ENCODE results near the gene FAM174B.

Gene FAM174B

GRCh38 chr15:92655178-92655995, at the start of gene FAM174B:
Gene FAM174B, minus strand, starts transcription at chr15:92655775.
- Histone ChIP-seq H3F3A (ENCODE audit: insufficient read depth, low read length) (peaks cover 7% of the 10 kb centered on the region; the same call in 1 of the 2 replicates), H3K27me3 (replicated peaks; ENCODE audit: insufficient read depth, low read length) (no peaks in the 10 kb centered on the region), H3K9me2 (replicated peaks; ENCODE audit: insufficient read depth, low read length) (no peaks in the 10 kb centered on the region), H3K9ac (ENCODE audit: low read length) (peak within 1 kb of the TSS; percentile 68), H3K36me3 (replicated peaks; ENCODE audit: insufficient read depth, low read length) (0 out of 2 replicates have a peak, but pooled peaks cover 9% of the 10 kb centered on the region), H3K27ac (ENCODE audit: low read length) (peak within 1 kb of the TSS; percentile 48; the same call in 1 of the 2 replicates), H3K9me3 (replicated peaks; ENCODE audit: insufficient read depth, low read length) (no peaks in the 10 kb centered on the region), H3K79me2 (ENCODE audit: low read length) (peaks cover 48% of the 10 kb centered on the region), H4K20me1 (ENCODE audit: insufficient read depth, low read length) (no peaks in the 10 kb centered on the region), H3K4me2 (ENCODE audit: low read depth, low read length) (peak within 1 kb of the TSS; percentile 75), H2AFZ (ENCODE audit: low read length) (peak within 1 kb of the TSS; percentile 70), H3K4me1 (ENCODE audit: low read length) (peaks cover 18% of the 10 kb centered on the region; the same call in 1 of the 2 replicates), H3K4me3 (ENCODE audit: low read length) (peak within 1 kb of the TSS; percentile 66)
- peak; percentile 76 for DNase-seq
- TF ChIP-seq EZH2 (optimal IDR thresholded peaks at IDR 0.05; ENCODE audit: low read depth, low read length): no peak
- peak; percentile 21; the same call in 1 of the 2 replicates for TF ChIP-seq CTCF (IDR thresholded peaks at IDR 0.05; ENCODE audit: low read length)

GRCh38 chr15:92696096-92696495, 40.5 kb upstream of the FAM174B start:
- H2AFZ ChIP-seq (ENCODE audit: low read length): no peak overlapping the region
- H4K20me1 ChIP-seq (ENCODE audit: insufficient read depth, low read length): no peaks in the 10 kb centered on the region
- TF ChIP-seq CTCF (IDR thresholded peaks at IDR 0.05; ENCODE audit: low read length): no peak
- TF ChIP-seq EZH2 (optimal IDR thresholded peaks at IDR 0.05; ENCODE audit: low read depth, low read length): no peak
- no peak for TF ChIP-seq EZH2phosphoT487 (IDR thresholded peaks at IDR 0.05; ENCODE audit: low read length)
- H3K9ac ChIP-seq (ENCODE audit: low read length): no peak overlapping the region
- H3K27ac ChIP-seq (ENCODE audit: low read length): no peak overlapping the region
- no peaks in the 10 kb centered on the region for H3K9me2 ChIP-seq (replicated peaks; ENCODE audit: insufficient read depth, low read length)
- no peak for DNase-seq
- no peaks in the 10 kb centered on the region for H3K4me1 ChIP-seq (ENCODE audit: low read length)
- H3K27me3 ChIP-seq (replicated peaks; ENCODE audit: insufficient read depth, low read length): no peaks in the 10 kb centered on the region
- H3K36me3 ChIP-seq (replicated peaks; ENCODE audit: insufficient read depth, low read length): no peaks in the 10 kb centered on the region
- no peaks in the 10 kb centered on the region for H3F3A ChIP-seq (ENCODE audit: insufficient read depth, low read length)
- no peaks in the 10 kb centered on the region for H3K79me2 ChIP-seq (ENCODE audit: low read length)
- no peak overlapping the region for H3K4me3 ChIP-seq (ENCODE audit: low read length)
- no peaks in the 10 kb centered on the region for H3K9me3 ChIP-seq (replicated peaks; ENCODE audit: insufficient read depth, low read length)
- no peak overlapping the region for H3K4me2 ChIP-seq (ENCODE audit: low read depth, low read length)

- H4K20me1 ChIP-seq (ENCODE audit: insufficient read depth, low read length): no peaks in the 10 kb centered on the region
- H3K27me3 ChIP-seq (replicated peaks; ENCODE audit: insufficient read depth, low read length): no peaks in the 10 kb centered on the region
- no peaks in the 10 kb centered on the region for H3K36me3 ChIP-seq (replicated peaks; ENCODE audit: insufficient read depth, low read length)
- H3K9ac ChIP-seq (ENCODE audit: low read length): no peak overlapping the region
- no peaks in the 10 kb centered on the region for H3K9me3 ChIP-seq (replicated peaks; ENCODE audit: insufficient read depth, low read length)
- no peak overlapping the region for H3K27ac ChIP-seq (ENCODE audit: low read length)
- H3K4me2 ChIP-seq (ENCODE audit: low read depth, low read length): no peak overlapping the region
- H2AFZ ChIP-seq (ENCODE audit: low read length): no peak overlapping the region
- H3F3A ChIP-seq (ENCODE audit: insufficient read depth, low read length): no peaks in the 10 kb centered on the region
- no peak for DNase-seq
- TF ChIP-seq EZH2phosphoT487 (IDR thresholded peaks at IDR 0.05; ENCODE audit: low read length) (no peak), CTCF (IDR thresholded peaks at IDR 0.05; ENCODE audit: low read length) (0 out of 2 replicates have a peak, but pooled peaks have one; percentile 8)
- H3K79me2 ChIP-seq (ENCODE audit: low read length): no peaks in the 10 kb centered on the region
- H3K4me3 ChIP-seq (ENCODE audit: low read length): no peak overlapping the region
- no peaks in the 10 kb centered on the region for H3K4me1 ChIP-seq (ENCODE audit: low read length)
- no peaks in the 10 kb centered on the region for H3K9me2 ChIP-seq (replicated peaks; ENCODE audit: insufficient read depth, low read length)
Observed at GRCh38 chr15:92693691-92694331, 38.2 kb upstream of the FAM174B start.

Measured in MM.1S (cell line).